Central memory CD4-positive, alpha-beta T cell (primary cell): ENCODE data around the gene MBTPS1.

ENCODE experiments used
- DNase-seq: peaks from one replicate; pipeline ENCODE4 v3.0.0; 2022

Gene MBTPS1

GRCh38 chr16:84068783-84069462, 47.8 kb downstream of the MBTPS1 start:
- no peak for DNase-seq

- DNase-seq, result no peak
Measured at GRCh38 chr16:84068041-84068440, 48.7 kb downstream of the MBTPS1 start.

DNA sequence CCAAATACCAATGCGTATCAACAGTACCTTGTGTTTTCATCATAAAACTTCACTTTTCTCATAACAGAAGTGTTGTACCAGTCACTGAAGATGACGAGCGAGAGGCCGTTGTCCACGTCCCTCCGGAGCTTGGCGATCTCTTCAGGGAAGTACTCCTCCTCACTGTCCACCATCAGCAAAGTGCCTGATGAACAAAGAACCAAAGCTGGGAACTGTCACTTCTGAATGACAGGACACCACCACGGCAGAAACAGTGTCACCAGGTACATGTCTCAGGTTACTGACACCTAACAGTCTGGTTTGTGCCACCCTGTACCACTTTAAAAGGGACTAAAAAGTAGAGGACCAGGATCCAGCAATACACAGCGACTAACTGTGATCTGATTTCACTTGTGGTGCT, 49.1 kb downstream of the MBTPS1 start:
- DNase-seq, result no peak

DNA sequence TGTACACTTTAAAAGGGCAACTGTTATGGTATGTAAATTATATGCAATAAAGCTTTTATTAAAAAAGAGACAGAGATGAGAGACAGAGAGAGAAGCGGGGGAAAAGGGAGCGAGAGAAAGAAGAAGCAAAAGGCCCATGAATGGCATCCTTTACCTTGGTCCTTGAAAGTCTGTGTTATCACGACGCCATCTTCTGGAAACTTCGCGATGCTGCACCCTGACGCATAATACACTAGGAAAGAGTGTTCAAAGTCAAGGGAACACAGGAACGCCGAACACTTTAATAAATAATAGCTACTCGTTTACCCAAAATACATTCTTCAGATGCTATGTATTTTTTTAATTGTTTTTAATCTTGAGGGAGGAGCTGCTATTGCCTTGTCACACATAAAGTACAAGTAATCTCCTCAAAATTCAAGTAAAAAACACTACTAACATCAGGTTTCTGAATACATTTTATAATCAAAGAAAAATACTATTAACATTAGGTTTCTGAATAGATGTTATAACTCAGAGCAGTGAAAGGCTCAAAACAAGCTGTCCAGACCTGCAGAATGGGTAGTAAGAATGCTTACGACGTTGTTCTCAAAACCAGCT, 51.1 kb downstream of the MBTPS1 start:
- DNase-seq, result no peak

GRCh38 chr16:84063980-84064379, 52.8 kb downstream of the MBTPS1 start:
- no peak for DNase-seq

DNA sequence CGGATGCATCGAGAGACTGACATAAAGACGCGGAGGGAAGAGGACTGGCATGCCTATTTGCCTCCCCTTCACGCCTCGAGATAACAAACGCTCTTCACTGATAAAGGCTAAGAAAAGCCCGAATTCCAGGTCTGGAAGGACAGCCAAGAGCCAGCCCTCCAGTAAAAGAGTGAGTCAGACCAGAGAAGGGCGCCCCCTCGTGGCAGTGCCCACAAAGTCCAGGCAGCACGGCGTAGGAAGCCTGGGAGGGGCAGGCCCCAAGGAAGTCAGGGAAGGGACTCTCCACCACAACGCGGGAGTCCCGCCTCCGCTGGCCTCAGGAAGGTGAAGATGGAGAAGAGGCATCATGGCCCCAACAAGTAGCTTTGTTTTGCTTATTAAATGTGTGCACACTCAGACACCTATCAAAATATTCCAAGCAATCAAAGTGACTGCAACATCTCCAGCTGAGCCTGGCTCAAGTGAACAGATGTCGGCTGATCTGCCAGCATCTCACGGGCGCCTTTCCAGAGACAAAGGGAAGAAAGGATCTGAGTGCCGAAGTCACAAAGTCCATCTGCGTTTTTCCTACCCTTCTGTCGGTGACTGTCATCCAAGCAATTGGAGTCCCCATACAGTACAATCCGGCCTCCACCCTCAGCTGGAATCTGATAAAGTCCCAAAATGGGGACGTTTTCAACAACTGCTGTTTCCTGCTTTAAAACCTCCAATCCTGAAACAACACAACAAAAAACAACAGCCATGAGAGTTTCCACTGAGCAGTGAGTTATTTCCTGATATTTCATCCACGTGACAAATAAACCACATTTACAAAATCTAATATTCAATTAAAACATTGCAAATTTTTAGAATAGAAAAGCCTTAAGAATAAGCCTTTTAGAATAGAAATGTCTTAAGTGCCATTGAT, 53.8 kb downstream of the MBTPS1 start:
- peak; percentile 38 for DNase-seq

DNA sequence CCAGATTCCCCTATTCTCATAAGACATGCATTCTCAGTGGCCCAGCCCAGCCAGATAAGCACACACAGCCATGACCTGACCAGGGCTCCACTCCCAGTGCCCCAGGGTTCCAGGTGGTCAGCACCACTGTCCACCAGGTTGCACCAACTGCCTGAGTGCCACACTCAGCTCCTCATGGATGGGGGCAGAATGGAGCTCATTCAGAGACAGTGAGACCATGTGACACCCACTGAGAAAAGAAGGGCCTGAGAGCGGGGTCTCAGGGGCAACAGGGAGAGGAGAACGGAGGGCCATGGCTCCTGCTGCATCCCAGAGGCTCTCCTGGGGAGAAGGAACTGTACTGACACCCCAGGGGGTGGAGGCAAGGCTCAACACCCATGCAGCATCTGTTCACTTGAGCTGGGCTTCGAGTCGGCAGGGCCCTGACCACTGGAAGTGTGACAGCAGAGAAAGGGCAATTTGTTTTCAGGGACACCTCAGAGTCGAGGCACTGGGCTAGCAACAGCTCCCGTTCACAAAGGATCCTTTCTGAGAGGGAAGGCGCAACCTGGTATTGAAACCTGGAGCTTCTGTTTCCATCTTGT, 55.4 kb downstream of the MBTPS1 start:
- no peak for DNase-seq

DNA sequence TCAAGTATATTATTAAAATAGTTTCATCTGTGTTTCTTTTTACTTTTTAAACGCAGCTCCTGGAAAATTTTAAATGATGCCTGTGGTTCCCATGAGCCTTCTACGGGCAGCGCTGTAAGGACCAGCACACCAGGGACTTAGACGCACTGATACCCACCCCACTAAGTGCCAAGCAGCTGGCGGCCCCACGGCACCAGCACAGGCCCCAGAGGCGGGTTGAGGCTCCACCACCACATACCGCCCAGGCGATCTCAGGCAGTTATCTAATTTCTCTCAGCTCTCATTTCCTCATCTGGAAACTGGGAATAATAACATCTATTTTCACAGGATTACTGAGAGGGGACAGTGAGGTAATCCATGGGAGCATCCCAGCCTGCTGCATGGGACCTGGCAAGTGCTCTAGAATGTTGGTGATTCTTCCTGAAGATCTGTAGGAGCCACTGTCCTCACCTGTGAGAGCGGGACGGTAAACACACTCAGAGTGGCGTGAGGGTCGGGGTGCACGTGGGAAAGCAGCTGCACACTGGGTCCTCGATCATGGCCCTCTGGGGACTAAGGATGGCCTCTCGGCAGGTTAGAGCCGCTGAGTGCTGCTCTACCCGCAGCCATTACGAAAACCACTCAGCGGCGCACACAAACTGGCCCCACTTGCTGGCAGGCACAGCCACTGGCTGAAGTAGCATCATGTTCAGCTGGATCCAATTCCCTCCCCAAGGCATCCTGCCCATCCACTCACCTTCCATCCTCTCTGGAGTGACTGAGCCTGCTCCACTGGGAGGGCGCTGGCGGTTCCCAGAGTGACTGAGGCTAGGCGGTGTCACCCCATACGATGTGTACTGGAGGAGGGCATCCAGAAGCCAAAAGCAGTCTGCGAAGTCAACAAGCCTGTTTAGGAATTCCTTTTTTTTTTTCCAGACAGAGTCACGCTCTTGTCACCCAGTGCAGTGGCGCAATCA, 56.5 kb downstream of the MBTPS1 start:
- DNase-seq, result no peak

GRCh38 chr16:84059111-84059510, 57.6 kb downstream of the MBTPS1 start:
- no peak for DNase-seq

DNA sequence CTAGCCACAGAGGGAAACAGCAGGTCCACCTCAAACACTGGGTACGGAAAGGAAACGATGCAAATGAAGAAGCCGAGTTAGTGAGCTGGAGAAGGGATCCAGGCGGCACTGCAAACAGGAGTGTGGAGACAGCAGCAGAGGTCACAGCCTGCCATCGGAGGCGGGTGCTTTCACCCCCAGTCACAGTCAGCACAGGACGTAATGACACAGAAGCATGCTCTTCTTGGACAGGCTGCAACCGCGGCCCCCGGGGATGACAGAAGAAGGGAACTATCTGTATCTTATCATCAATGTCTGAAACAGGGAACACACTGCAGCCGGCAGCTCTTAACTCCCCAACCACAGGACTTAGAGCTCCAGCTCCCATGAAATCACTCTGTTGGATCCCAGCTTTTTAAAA, 58.1 kb downstream of the MBTPS1 start:
- no peak for DNase-seq

GRCh38 chr16:84058211-84058610, 58.5 kb downstream of the MBTPS1 start:
- no peak for DNase-seq

DNA sequence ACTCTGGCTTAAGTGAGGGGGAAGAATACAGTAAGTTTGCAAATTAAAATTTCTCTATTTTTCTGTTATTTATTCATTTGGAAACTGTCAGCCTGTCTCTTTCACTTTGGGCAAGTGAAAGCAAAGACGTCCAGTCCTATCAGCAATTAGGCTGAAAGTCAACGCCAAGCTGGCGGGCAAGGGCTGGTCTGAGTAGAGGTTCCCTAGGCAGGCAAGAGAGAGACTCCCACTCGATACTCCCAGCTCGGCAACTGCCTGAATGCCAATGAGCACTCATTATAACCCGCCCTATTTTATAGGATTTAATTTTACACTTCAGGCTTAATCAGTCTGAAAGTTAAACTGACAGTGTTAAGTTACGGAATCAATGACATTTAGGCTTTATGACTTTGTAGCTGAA, 59.8 kb downstream of the MBTPS1 start:
- DNase-seq, result no peak

DNA sequence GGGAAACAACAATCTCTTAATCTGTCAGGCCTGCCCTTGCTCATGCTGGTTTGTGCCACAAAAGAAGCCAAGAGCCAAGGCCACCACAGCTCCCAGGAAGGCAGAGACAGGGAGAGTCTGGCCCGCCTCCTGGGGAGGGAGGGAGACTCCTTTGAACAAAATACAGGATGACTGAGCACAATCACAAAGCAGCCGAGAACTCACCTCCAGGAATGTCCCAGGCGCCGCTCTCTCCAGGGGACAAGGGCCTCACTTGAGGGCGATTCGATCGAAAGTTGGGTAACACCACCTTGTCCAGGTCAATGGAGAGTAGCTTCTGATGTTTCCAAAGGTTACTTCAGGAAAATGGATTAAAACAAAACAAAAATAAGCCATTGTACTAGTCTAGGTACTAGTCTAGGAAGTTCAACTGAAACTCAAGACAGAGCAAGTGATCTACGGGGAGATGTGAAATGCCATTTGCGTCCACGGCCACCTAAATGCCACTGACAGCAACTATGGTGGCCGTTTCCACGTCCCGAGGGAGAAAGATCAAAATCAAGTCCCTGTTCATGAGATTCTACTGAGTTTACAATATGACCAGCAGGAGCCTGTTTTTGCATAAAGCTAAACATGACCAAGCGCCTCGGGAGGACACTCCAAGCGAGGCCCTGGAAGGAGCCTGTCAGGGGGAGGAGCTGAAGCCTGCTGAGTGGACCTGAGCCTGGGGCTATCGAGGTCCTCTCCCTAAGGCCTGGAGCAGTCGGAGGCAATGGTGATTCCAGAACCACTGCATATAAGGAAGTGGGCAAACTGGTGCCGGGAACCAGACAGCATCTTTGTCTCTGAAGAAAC, 60.7 kb downstream of the MBTPS1 start:
- DNase-seq, result no peak

- DNase-seq, result no peak
Measured at GRCh38 chr16:84055366-84055765, 61.4 kb downstream of the MBTPS1 start.

DNA sequence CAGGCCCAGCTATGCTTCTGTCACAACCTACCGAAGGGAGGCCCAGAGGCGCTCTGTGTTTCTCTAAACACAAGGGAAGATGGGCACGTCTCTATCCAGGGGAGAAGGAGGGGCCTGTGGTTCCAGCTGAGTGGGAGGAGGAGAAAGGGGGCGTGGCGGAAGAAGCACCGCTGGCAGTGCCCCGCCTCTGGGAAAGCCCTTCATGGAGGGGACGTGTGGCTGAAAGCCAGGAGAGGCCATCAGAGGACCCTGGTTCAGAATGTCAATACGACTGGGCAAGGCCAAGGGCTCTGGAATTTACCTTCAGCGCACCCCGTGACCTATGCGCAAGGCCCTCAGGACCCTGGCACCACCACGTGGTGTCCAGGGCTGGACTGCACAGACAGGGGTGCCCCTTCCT, 61.8 kb downstream of the MBTPS1 start:
- DNase-seq, result no peak

DNA sequence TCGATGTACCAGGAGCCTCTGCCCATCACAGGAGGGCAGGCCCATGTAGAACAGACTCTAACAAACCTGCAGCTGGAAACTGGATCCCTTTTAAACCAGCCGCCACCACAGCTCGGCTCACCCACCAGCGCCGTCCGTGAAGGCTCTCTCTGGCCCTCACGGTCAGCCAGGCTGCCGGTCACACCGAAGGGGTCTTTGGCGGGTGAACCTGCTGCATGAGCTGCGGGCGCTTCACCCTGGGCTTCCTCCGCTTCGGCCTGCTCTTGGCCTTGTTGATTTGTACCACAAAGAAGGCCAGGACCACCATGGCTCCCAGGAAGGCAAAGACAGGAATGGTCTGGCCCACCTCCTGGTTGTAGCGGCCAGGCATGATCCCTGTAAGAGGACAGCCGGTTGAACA, 62.5 kb downstream of the MBTPS1 start:
- no peak for DNase-seq

DNA sequence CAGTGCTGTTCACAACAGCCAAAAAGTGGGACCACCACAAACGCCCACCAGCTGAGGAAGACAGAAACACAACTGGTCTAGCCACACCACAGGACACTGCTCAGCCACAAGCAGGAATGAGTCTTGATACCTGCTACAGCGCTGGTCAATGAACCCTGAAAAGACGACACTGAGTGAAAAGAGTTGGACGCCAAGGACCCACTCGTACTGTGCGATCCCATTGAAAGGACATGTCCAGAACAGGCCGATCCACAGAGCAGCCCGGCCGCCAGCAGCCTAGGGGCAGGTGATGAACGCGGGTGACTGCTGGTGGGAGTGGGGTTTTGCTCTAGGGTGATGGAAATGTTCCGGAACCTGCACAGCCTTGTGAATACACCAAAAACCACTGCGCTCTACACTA, 63.5 kb downstream of the MBTPS1 start:
- no peak for DNase-seq

- DNase-seq, result no peak
Measured at GRCh38 chr16:84052071-84052622, 64.6 kb downstream of the MBTPS1 start.

DNA sequence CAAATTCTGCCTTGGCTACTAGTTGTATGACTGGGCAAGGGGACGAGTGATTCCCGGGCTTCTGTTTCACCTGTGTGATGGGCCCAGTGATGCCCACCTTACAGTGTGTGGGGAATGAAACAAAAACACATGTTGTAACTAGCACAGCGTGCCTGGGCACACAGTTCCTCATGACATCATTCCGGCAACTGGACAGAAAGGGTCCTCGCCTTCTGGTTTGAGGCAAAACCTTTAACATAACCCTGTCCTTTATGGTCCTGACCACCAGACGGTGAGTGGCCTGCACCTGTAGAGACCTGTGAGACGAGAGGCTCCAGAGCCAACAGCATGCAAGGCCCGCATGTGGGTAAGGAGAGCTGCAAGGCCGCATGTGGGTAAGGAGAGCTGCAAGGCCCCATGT, 66.4 kb downstream of the MBTPS1 start:
- no peak for DNase-seq

DNA sequence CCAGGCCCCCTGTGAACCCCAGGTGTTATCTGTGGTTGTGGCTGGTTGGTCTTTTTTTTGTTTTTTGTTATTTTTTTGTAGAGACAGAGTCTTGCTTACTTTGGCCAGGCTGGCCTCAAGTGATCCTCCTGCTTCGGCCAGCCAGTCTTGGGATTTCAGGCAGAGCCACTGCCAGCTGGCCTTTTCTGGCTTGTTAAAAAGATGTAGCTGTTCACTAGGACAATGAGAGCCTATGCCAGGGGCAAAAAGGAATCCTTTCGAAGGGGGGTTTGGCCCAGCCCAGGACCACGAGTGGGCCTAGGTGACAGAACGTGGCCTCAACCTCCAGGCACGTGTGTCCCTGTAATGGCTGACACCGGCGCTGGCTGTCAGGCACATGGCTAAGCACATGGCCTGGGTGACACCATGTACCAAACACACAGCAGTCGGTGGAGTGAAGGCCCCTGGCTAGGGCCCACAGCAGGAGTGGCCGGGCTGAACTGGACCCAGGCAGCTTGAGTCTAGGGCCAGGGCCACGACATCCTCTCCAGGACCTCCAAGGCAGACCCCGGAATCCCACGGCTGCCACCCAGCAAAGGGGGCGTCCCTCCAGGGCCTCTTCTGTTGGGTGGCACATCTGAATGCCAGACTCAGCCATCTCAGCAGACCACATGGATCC, 67.2 kb downstream of the MBTPS1 start:
- DNase-seq, result no peak
